Endothelial cell (in vitro differentiated cells): Measurements from ENCODE around the gene CBFA2T3. TPM values are rescaled to one million over a fixed set of nuclear protein-coding genes. Genes with fewer than 3 reads are reported as not detected.

ENCODE experiments used
- DNase-seq: peaks from one replicate; pipeline ENCODE4 v3.0.0; 2021; ENCODE audit warnings: low spot score
- H3K27ac Mint-ChIP-seq: one replicate; pipeline ENCODE4 v1.8.0; 2021; ENCODE audit warnings: mixed read lengths, inconsistent platforms; ENCODE audit not compliant: unreplicated experiment
- H3K27me3 Mint-ChIP-seq: one replicate; pipeline ENCODE4 v1.8.0; 2021; ENCODE audit warnings: mild to moderate bottlenecking, moderate library complexity, mixed read lengths, inconsistent platforms; ENCODE audit not compliant: unreplicated experiment
- H3K36me3 Mint-ChIP-seq: one replicate; pipeline ENCODE4 v1.8.0; 2021; ENCODE audit warnings: mild to moderate bottlenecking, low read depth, mixed read lengths, inconsistent platforms; ENCODE audit not compliant: unreplicated experiment
- H3K4me1 Mint-ChIP-seq: one replicate; pipeline ENCODE4 v1.8.0; 2021; ENCODE audit warnings: mild to moderate bottlenecking, mixed read lengths, inconsistent platforms; ENCODE audit not compliant: unreplicated experiment
- H3K4me3 Mint-ChIP-seq: one replicate; pipeline ENCODE4 v1.8.0; 2021; ENCODE audit warnings: mild to moderate bottlenecking, mixed read lengths, inconsistent platforms; ENCODE audit not compliant: unreplicated experiment
- H3K9me3 Mint-ChIP-seq: one replicate; pipeline ENCODE4 v1.8.0; 2021; ENCODE audit warnings: mixed read lengths, inconsistent platforms; ENCODE audit not compliant: unreplicated experiment
- CTCF ChIP-seq: fragments of 200-600 bp; sonication (generic); IDR thresholded peaks from one replicate; pipeline ENCODE4 v1.5.0; 2021; ENCODE audit warnings: antibody characterized with exemption; ENCODE audit not compliant: unreplicated experiment
- total RNA-seq: library from RNA; stranded (reverse); fragmentation: NEBNext Ultra II Directional; extraction: Animal tissue kit (Norgen Biotek cat#: 25700); gene quantifications from one replicate; pipeline ENCODE4 v1.2.1, GENCODE V29; 2021; ENCODE audit not compliant: unreplicated experiment

The CBFA2T3 gene
- total RNA-seq, 1 donor from 2014 or later = 1.6 TPM

GRCh38 chr16:89015271-89015859 lies 38.4 kb upstream of the CBFA2T3 start:
- Mint-ChIP-seq H3K4me3 (no peak overlapping the region), H3K9me3 (no peaks in the 10 kb centered on the region), H3K4me1 (no peaks in the 10 kb centered on the region), H3K27me3 (peaks cover 4% of the 10 kb centered on the region), H3K36me3 (no peaks in the 10 kb centered on the region), H3K27ac (no peak overlapping the region)
- no peak for TF ChIP-seq CTCF
- no peak for DNase-seq

- no peaks in the 10 kb centered on the region for H3K9me3 Mint-ChIP-seq
- H3K36me3 Mint-ChIP-seq = no peaks in the 10 kb centered on the region
- H3K27me3 Mint-ChIP-seq = peaks cover 5% of the 10 kb centered on the region
- no peak overlapping the region for H3K4me3 Mint-ChIP-seq
- TF ChIP-seq CTCF = no peak
- DNase-seq = no peak
- H3K27ac Mint-ChIP-seq = no peak overlapping the region
- no peaks in the 10 kb centered on the region for H3K4me1 Mint-ChIP-seq
Observed at GRCh38 chr16:89014403-89015230, 37.6 kb upstream of the CBFA2T3 start.

- no peak for TF ChIP-seq CTCF
Observed at GRCh38 chr16:89013692-89014402, 36.8 kb upstream of the CBFA2T3 start.

GRCh38 chr16:89013111-89013510 lies 36.1 kb upstream of the CBFA2T3 start:
- DNase-seq = no peak
- Mint-ChIP-seq H3K27ac (no peak overlapping the region), H3K27me3 (peaks cover 6% of the 10 kb centered on the region), H3K36me3 (no peaks in the 10 kb centered on the region), H3K4me1 (no peaks in the 10 kb centered on the region), H3K4me3 (no peak overlapping the region), H3K9me3 (no peaks in the 10 kb centered on the region)
- TF ChIP-seq CTCF = no peak

More at GRCh38 chr16:89013692-89014402, 36.8 kb upstream of the CBFA2T3 start:
- no peak overlapping the region for H3K27ac Mint-ChIP-seq
- H3K36me3 Mint-ChIP-seq = no peaks in the 10 kb centered on the region
- DNase-seq = no peak
- H3K4me1 Mint-ChIP-seq = no peaks in the 10 kb centered on the region
- H3K4me3 Mint-ChIP-seq = no peak overlapping the region
- peaks cover 6% of the 10 kb centered on the region for H3K27me3 Mint-ChIP-seq
- no peaks in the 10 kb centered on the region for H3K9me3 Mint-ChIP-seq
